ENCODE measurements around the gene RFC2. TPM values are rescaled to one million over a fixed set of nuclear protein-coding genes. Genes with fewer than 3 reads are reported as not detected.

RFC2 gene
- 21.4 and 31.4 TPM in 2 replicates for total RNA-seq

GRCh38 chr7:74254129-74254857 lies at the start of gene RFC2:
Gene RFC2, minus strand, starts transcription at chr7:74254399. Its CDS starts 16 bp downstream, at chr7:74254383.

DNA sequence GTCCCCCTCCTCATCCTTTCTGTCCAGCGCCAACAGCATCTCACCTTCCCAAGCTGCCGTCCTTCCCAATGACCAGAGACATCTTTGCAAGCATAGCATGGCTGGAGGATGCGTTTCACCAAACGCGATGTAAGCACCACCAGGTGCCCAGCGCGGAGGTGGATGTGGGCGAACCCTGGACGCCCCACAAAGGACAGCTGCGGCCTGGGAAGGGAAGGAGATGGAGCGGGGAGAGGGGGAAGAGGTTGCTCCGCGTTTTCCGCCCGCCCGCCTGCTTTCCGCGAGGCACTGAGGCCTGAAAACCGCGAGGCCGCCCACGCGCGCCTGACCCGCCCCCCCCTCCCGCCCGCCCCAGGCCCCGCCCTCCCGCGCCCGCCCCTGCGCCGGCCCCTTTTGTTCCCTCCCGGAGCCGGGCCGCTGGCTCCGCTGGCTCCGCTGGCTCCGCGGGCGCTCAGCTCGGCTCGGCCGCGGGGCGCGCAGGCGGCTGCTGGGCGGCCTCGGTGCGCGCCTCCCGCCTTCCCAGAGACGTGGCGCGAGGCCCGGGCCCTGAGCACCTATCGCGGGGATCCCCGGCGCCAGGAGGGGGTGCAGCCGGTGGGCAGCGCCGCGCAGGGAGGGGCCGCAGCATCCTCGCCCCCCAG lies 34.9 kb upstream of the RFC2 start, which contains the start of gene CLIP2:
Gene CLIP2, plus strand, starts transcription at position 390 of the 641 bp plus-strand sequence. CDS start 28,140 bp downstream, outside the sequence.

Other genes starting within 250 kb of the RFC2 start
- gene ELN, start 226.2 kb downstream of the RFC2 start, total RNA-seq, result 2.3 and 16.4 TPM in 2 replicates
- gene LIMK1, start 170.6 kb downstream of the RFC2 start, total RNA-seq, result 28.3 and 60.1 TPM in 2 replicates
- 269 and 311 TPM in 2 replicates for gene EIF4H, start 80.0 kb downstream of the RFC2 start, total RNA-seq
- gene LAT2, start 44.4 kb downstream of the RFC2 start, total RNA-seq, result 0.13 and 9.3 TPM in 2 replicates
- 35.5 and 36.1 TPM in 2 replicates for gene CLIP2, start 35.0 kb upstream of the RFC2 start, total RNA-seq
- gene GTF2IRD1, start 199.5 kb upstream of the RFC2 start, total RNA-seq, result 12.9 and 16.5 TPM in 2 replicates